Progenitor cell of endocrine pancreas (in vitro differentiated cells): ENCODE measurements around the gene HBG2. TPM values are rescaled to one million over a fixed set of nuclear protein-coding genes. Genes with fewer than 3 reads are reported as not detected.
"Not testable (repeated sequence)": the region's sequence is repeated elsewhere in the genome, so short reads cannot be mapped to it uniquely, and the experiment has no call there.

Experiments
- DNase-seq: peaks from one replicate; pipeline ENCODE4 v3.0.0; 2021; ENCODE audit warnings: low spot score; ENCODE audit not compliant: unreplicated experiment
- H3K27ac Mint-ChIP-seq: 2 replicates; pipeline ENCODE4 v1.8.0; 2021; ENCODE audit warnings: mild to moderate bottlenecking, moderate library complexity, mixed read lengths
- H3K27me3 Mint-ChIP-seq: 2 replicates; pipeline ENCODE4 v1.8.0; 2021; ENCODE audit warnings: mixed read lengths
- H3K36me3 Mint-ChIP-seq: 2 replicates; pipeline ENCODE4 v1.8.0; 2022; ENCODE audit warnings: mixed read lengths; ENCODE audit not compliant: insufficient read depth
- H3K4me1 Mint-ChIP-seq: 2 replicates; pipeline ENCODE4 v1.8.0; 2021; ENCODE audit warnings: low read depth, mixed read lengths
- H3K4me3 Mint-ChIP-seq: 2 replicates; pipeline ENCODE4 v1.8.0; 2021; ENCODE audit warnings: low read depth, mild to moderate bottlenecking, moderate library complexity, mixed read lengths
- H3K9me3 Mint-ChIP-seq: 2 replicates; pipeline ENCODE4 v1.8.0; 2021; ENCODE audit warnings: low read depth, mixed read lengths
- long read RNA-seq: library from polyadenylated mRNA; unstranded; transcript quantifications from one replicate; pipeline ENCODE4 v2.0.0, GENCODE V29; 2020
- total RNA-seq: library from RNA; stranded (reverse); gene quantifications from 2 replicates; pipeline ENCODE4 v1.2.1, GENCODE V29; 2021
- TF ChIP-seq, protein P1 (sequence below): fragments of 200-600 bp; sonication (generic); IDR thresholded peaks from one replicate; pipeline ENCODE4 v1.5.0; 2021; ENCODE audit warnings: antibody characterized with exemption, mild to moderate bottlenecking; ENCODE audit not compliant: unreplicated experiment

HBG2 gene
- total RNA-seq = not detected in 2 replicates
- long read RNA-seq = 0 reads

DNA sequence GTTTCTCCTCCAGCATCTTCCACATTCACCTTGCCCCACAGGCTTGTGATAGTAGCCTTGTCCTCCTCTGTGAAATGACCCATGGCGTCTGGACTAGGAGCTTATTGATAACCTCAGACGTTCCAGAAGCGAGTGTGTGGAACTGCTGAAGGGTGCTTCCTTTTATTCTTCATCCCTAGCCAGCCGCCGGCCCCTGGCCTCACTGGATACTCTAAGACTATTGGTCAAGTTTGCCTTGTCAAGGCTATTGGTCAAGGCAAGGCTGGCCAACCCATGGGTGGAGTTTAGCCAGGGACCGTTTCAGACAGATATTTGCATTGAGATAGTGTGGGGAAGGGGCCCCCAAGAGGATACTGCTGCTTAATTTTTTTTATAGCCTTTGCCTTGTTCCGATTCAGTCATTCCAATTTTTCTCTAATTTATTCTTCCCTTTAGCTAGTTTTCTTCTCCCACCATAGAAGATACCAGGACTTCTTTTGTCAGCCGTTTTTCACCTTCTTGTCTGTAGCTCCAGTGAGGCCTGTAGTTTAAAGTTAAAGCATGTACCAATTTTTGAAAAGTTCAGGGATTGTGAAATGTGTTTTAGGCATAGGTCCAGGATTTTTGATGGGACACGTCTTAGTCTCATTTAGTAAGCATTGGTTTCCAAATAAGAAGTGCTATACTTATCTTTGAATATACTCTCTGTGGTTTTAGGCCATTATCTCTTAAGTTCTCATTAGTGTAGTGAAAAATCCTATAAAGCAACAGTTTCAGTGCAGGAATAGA, at the start of gene HBG2:
HBG2 (minus strand) TSS at position 136 of the 768 bp plus-strand sequence; CDS start at position 83, 53 bp downstream.
- H3K4me3 Mint-ChIP-seq, H3K27me3 Mint-ChIP-seq, H3K4me1 Mint-ChIP-seq, DNase-seq, H3K9me3 Mint-ChIP-seq, H3K27ac Mint-ChIP-seq, H3K36me3 Mint-ChIP-seq: not testable (repeated sequence)

DNA sequence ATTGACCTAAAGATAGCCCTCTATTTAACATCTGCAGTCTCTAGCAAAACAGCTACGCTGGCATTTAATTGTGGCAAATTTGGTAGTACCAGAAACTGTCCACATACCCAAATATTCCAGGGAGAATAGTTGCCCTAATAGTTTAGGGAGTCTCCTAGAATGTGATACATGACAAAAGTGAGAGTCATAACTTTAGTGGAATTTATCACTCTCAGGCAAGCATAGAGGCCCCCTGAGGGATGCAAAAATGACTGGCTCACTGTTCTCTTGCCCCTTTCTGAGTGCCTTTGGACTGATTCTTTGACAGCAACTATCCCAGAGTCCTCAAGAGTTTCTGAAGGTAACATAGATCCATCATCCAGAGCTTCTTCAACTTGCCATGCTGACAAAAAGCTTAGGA, 49.5 kb upstream of the HBG2 start:
- no peaks in the 10 kb centered on the region for H3K36me3 Mint-ChIP-seq
- no peak for DNase-seq

DNA sequence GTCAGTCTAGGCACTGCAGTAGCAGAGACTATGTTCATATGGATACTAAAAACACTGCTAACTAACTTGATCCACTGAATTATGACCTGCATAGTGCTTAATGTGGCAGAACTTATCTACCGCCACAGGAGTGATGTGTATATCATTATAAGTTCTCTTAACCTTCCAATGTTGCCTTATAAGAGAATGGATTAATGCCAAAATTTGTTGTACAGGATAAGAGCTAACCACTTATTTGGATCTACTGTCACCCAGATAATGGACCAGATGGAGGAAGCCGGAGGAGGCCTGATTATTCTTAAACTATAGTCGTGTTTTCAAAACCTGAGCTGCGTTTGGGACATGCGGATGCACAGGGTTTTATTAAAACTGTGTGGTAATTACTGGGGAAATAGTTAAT, 49.0 kb upstream of the HBG2 start:
- H3K27ac Mint-ChIP-seq = no peak overlapping the region
- DNase-seq = no peak
- H3K9me3 Mint-ChIP-seq = no peaks in the 10 kb centered on the region
- no peaks in the 10 kb centered on the region for H3K36me3 Mint-ChIP-seq
- TF ChIP-seq, protein P1, sequence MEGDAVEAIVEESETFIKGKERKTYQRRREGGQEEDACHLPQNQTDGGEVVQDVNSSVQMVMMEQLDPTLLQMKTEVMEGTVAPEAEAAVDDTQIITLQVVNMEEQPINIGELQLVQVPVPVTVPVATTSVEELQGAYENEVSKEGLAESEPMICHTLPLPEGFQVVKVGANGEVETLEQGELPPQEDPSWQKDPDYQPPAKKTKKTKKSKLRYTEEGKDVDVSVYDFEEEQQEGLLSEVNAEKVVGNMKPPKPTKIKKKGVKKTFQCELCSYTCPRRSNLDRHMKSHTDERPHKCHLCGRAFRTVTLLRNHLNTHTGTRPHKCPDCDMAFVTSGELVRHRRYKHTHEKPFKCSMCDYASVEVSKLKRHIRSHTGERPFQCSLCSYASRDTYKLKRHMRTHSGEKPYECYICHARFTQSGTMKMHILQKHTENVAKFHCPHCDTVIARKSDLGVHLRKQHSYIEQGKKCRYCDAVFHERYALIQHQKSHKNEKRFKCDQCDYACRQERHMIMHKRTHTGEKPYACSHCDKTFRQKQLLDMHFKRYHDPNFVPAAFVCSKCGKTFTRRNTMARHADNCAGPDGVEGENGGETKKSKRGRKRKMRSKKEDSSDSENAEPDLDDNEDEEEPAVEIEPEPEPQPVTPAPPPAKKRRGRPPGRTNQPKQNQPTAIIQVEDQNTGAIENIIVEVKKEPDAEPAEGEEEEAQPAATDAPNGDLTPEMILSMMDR = no peak
- peaks cover 5% of the 10 kb centered on the region for H3K27me3 Mint-ChIP-seq
- no peaks in the 10 kb centered on the region for H3K4me1 Mint-ChIP-seq
- H3K4me3 Mint-ChIP-seq = no peak overlapping the region

More for the DNA sequence above, 49.5 kb upstream of the HBG2 start:
- Mint-ChIP-seq H3K9me3 (no peaks in the 10 kb centered on the region), H3K4me3 (no peak overlapping the region), H3K27ac (no peak overlapping the region), H3K27me3 (peaks cover 7% of the 10 kb centered on the region), H3K4me1 (no peaks in the 10 kb centered on the region)
- TF ChIP-seq, protein P1 = no peak

DNA sequence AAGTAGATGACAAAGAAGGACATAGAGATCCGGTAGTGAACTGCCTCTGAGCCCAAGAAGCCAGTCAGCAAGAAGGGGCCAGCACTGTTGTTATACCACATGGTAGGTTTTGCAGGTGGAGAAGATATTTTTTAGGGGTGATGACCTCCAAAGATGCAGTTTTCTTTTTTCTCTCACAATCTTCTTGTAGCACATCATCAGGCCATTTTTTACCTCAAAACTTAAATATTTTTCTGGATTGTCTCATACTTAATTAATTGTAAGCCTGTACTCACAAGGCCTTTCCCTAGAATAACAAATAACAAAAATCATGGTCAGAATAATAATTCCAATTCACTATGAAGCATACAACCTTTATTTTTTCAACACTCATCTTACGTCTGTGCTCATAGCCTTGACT, 47.3 kb upstream of the HBG2 start, which contains the start of gene OR51B4:
OR51B4 (minus strand) TSS at position 101 of the 400 bp plus-strand sequence; CDS start at position 101, 0 bp downstream.
- TF ChIP-seq, protein P1 = no peak
- Mint-ChIP-seq H3K4me1 (no peaks in the 10 kb centered on the region), H3K9me3 (no peaks in the 10 kb centered on the region), H3K27ac (no peak within 1 kb of the TSS), H3K36me3 (no peaks in the 10 kb centered on the region), H3K4me3 (no peak within 1 kb of the TSS), H3K27me3 (no peaks in the 10 kb centered on the region)
- DNase-seq = no peak

DNA sequence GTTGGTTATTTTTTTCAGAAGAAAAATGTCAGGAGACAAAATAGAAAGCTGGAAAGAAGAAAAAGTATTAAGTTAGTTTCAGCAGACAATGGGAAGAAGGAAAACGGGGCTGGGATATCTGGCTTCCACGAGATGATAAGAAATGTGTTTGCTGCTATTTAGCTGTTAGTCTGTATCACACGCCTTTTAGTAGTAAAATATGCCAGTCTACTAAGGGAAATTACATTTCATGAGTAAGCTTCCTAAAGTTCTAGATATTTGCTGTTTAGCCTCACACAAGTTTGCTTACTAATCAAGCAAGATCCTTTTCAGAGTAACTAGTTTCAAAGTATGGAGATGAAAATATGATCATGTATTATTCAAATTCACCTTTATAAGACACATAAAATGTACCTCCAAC, 45.7 kb upstream of the HBG2 start:
- TF ChIP-seq, protein P1 = no peak
- no peak overlapping the region for H3K27ac Mint-ChIP-seq
- H3K4me3 Mint-ChIP-seq = no peak overlapping the region
- no peaks in the 10 kb centered on the region for H3K36me3 Mint-ChIP-seq
- no peaks in the 10 kb centered on the region for H3K27me3 Mint-ChIP-seq
- no peaks in the 10 kb centered on the region for H3K9me3 Mint-ChIP-seq
- no peak for DNase-seq
- no peaks in the 10 kb centered on the region for H3K4me1 Mint-ChIP-seq

DNA sequence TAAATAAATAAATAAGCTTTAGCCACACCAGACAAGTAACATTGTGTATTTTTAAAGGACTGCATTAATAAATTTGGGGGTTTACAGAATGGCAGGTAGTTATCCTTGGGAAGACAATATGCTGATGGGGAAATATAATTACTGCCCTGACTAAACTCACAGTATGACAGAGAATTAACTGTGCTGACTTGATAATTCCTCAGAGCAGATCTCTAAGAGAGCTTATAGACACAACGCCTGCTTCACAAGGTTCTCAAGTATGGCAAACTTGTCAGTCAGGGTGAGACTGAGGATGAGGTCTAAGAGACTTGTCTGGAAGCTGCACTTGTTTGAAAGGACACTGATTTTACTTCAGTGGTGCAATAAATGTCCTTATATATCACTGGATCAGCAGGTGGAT, 43.9 kb upstream of the HBG2 start:
- TF ChIP-seq, protein P1 = no peak
- Mint-ChIP-seq H3K27ac (no peak overlapping the region), H3K9me3 (no peaks in the 10 kb centered on the region)

More for the DNA sequence above, 43.9 kb upstream of the HBG2 start:
- Mint-ChIP-seq H3K36me3 (no peaks in the 10 kb centered on the region), H3K4me3 (no peak overlapping the region), H3K27me3 (no peaks in the 10 kb centered on the region), H3K4me1 (no peaks in the 10 kb centered on the region)
- no peak for DNase-seq
